B cell (primary cell): Measurements from ENCODE around the gene ABHD14A. TPM values are rescaled to one million over a fixed set of nuclear protein-coding genes. Genes with fewer than 3 reads are reported as not detected.

Experiments used
- ATAC-seq: fragments of 200-7000 bp; cut with Tn5 transposase; one replicate; pipeline ENCODE4 v1.10.0; 2021; ENCODE audit warnings: low read depth, mild to moderate bottlenecking, moderate number of reproducible peaks, moderate library complexity
- CTCF ChIA-PET: fragments of 350-600 bp; sonication (Branson Sonifier 250); formaldehyde crosslinking; loops from one replicate; lab custom pipeline; 2021; ENCODE audit warnings: antibody characterized with exemption, inconsistent platforms; lab: Charles Lee
- POLR2A ChIA-PET: fragments of 350-600 bp; sonication (Branson Sonifier 250); formaldehyde crosslinking; loops from one replicate; lab custom pipeline; 2021; ENCODE audit warnings: antibody characterized with exemption; lab: Charles Lee
- DNase-seq: peaks from one replicate; pipeline ENCODE4 v3.0.0; 2013
- H2AFZ ChIP-seq: 2 replicates; pipeline ENCODE4 v1.6.1; 2012; ENCODE audit warnings: mild to moderate bottlenecking, low read depth, low read length; ENCODE audit not compliant: insufficient read depth, poor library complexity, severe bottlenecking
- H3K27ac ChIP-seq, 2 donors: 1 replicate in 1 of 2; 2 replicates in 1 of 2; pipeline ENCODE4 v1.5.1; 2012 to 2013; ENCODE audit warnings: low read length in 2 of 2, mild to moderate bottlenecking in 2 of 2, moderate library complexity in 1 of 2
- H3K27me3 ChIP-seq, 4 experiments: fragments of 200-600 bp in 1 of 4; sonication (generic) in 1 of 4; replicated peaks in 1 of 4; 1 replicate in 2 of 4; 2 replicates in 2 of 4; pipeline versions ENCODE4 v1.6.1 to v1.7.0; 2013 to 2016; ENCODE audit warnings: low read length in 3 of 4, mild to moderate bottlenecking in 2 of 4, mixed read lengths in 1 of 4, moderate library complexity in 1 of 4; ENCODE audit not compliant: insufficient read depth in 4 of 4, control insufficient read depth in 3 of 4; ENCODE audit errors: control extremely low read depth in 1 of 4
- H3K36me3 ChIP-seq, 2 experiments: replicated peaks in 1 of 2; 1 replicate in 1 of 2; 2 replicates in 1 of 2; pipeline versions ENCODE4 v1.6.1 to v1.7.1; 2013; ENCODE audit warnings: low read length in 1 of 2; ENCODE audit not compliant: insufficient read depth in 2 of 2, control insufficient read depth in 1 of 2; ENCODE audit errors: control extremely low read depth in 1 of 2, extremely low read depth in 1 of 2
- H3K4me1 ChIP-seq, 2 donors: fragments of 200-600 bp in 1 of 2; sonication (generic) in 1 of 2; 1 replicate in 1 of 2; 2 replicates in 1 of 2; pipeline versions ENCODE4 v1.5.1 to v1.6.1; 2013 to 2017; ENCODE audit warnings: low read length in 2 of 2; ENCODE audit not compliant: control insufficient read depth in 2 of 2, insufficient read depth in 2 of 2
- H3K4me2 ChIP-seq: replicated peaks from 2 replicates; pipeline ENCODE3; 2012; ENCODE audit warnings: mild to moderate bottlenecking, low read depth, low read length; ENCODE audit not compliant: poor library complexity, severe bottlenecking
- H3K4me3 ChIP-seq, 5 experiments: fragments of 200-600 bp in 1 of 5; sonication (generic) in 1 of 5; 1 replicate in 3 of 5; 2 replicates in 2 of 5; pipeline versions ENCODE4 v1.5.1 to v1.7.0; 2011 to 2016; ENCODE audit warnings: low read length in 4 of 5, mild to moderate bottlenecking in 4 of 5, low read depth in 2 of 5, control low read depth in 1 of 5, moderate library complexity in 1 of 5; ENCODE audit not compliant: insufficient read depth in 1 of 5; ENCODE audit errors: control extremely low read depth in 1 of 5, extremely low read depth in 1 of 5
- H3K79me2 ChIP-seq: fragments of 200-600 bp; sonication (generic); one replicate; pipeline ENCODE4 v1.6.0; 2016; ENCODE audit warnings: low read length; ENCODE audit not compliant: control insufficient read depth, insufficient read depth
- H3K9ac ChIP-seq: fragments of 200-600 bp; sonication (generic); 2 replicates; pipeline ENCODE4 v1.6.1; 2017; ENCODE audit warnings: mild to moderate bottlenecking, low read length, moderate library complexity
- H3K9me3 ChIP-seq, 3 donors: one replicate each; pipeline versions ENCODE4 v1.6.1 to v1.7.1; 2013; ENCODE audit warnings: low read length in 2 of 3; ENCODE audit not compliant: control insufficient read depth in 2 of 3, insufficient read depth in 1 of 3; ENCODE audit errors: control extremely low read depth in 1 of 3
- H4K20me1 ChIP-seq: 2 replicates; pipeline ENCODE4 v1.6.0; 2012; ENCODE audit warnings: mild to moderate bottlenecking, low read length; ENCODE audit not compliant: insufficient read depth, control insufficient read depth, poor library complexity, severe bottlenecking
- H3K27ac Mint-ChIP-seq: one replicate; pipeline ENCODE4 v1.8.0; 2021; ENCODE audit warnings: mixed read lengths
- H3K27me3 Mint-ChIP-seq: one replicate; pipeline ENCODE4 v1.8.0; 2021; ENCODE audit warnings: mixed read lengths
- H3K4me1 Mint-ChIP-seq: one replicate; pipeline ENCODE4 v1.8.0; 2021; ENCODE audit warnings: mixed read lengths
- H3K4me3 Mint-ChIP-seq: one replicate; pipeline ENCODE4 v1.8.0; 2021; ENCODE audit warnings: mixed read lengths
- H3K9me3 Mint-ChIP-seq: one replicate; pipeline ENCODE4 v1.8.0; 2022; ENCODE audit warnings: mixed read lengths; ENCODE audit not compliant: insufficient read depth
- CTCF ChIP-seq: fragments of 200-600 bp; IDR thresholded peaks from one replicate; pipeline ENCODE4 v1.8.0; 2022; ENCODE audit warnings: antibody characterized with exemption, mild to moderate bottlenecking
- EZH2 ChIP-seq: IDR thresholded peaks from 2 replicates; pipeline ENCODE4 v1.6.1; 2012; ENCODE audit warnings: borderline replicate concordance, low read depth, mild to moderate bottlenecking, moderate library complexity, low read length; ENCODE audit not compliant: insufficient read depth, poor library complexity, severe bottlenecking
- WGBS: methylation state at CpG from one replicate; pipeline ENCODE4 v1.1.5; 2013; ENCODE audit warnings: missing lambda C conversion rate; ENCODE audit not compliant: insufficient coverage; 5-methylcytosine and 5-hydroxymethylcytosine counted together
- intact Hi-C: fragments of 100-400 bp; cut with micrococcal nuclease; formaldehyde crosslinking; loops from one replicate; pipeline ENCODE4 v1.10.0; 2022
- polyA plus RNA-seq: library from polyadenylated mRNA; depleted of rRNA; stranded (reverse); fragments of >200 nt; gene quantifications from 2 replicates; pipeline ENCODE4 v1.2.3, GENCODE V29; 2012
- total RNA-seq, 2 donors: library from RNA; stranded (reverse); fragments of 120-200 nt in 1 of 2; gene quantifications; 1 replicate in 1 of 2; 2 replicates in 1 of 2; pipeline versions ENCODE4 v1.2.3 to v1.2.4, GENCODE V29; 2013 to 2022

ABHD14A gene
- total and polyA plus RNA-seq, 2 donors (not counting 1 experiment from before 2014, with no cell fraction given) = 11.9 to 28.8 TPM

DNA sequence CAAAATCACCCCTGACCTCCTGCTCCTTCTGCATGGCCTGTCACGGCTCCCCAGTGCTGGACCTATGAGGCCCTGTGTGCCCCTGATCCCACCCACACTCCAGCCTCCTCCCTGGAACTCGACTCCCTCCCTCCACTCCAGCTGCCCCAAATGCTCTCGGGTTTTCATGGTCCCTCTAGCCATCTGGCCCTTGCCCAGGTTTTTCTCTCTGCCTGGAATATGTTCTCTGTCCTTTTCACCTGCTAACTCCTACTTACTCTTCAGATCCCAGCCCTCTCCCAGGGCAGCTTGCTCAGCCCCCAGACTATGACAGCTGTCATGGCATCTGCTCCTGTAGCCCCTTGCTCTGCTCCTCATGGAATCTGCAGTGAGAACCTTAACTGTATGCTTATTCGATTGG is 51.2 kb downstream of the ABHD14A start:
- H3K4me1 Mint-ChIP-seq = peaks cover 23% of the 10 kb centered on the region
- POLR2A ChIA-PET = no interaction called here
- Histone ChIP-seq H3K36me3 (no peaks in the 10 kb centered on the region), H3K4me1 (peaks cover 10 to 14% of the 10 kb centered on the region in 2 donors), H3K4me2 (no peak overlapping the region), H3K27me3 (no peaks in the 10 kb centered on the region), H4K20me1 (no peaks in the 10 kb centered on the region), H3K9me3 (no peaks in the 10 kb centered on the region), H3K27ac (no peak overlapping the region), H3K79me2 (no peaks in the 10 kb centered on the region), H2AFZ (no peak overlapping the region), H3K4me3 (no peak overlapping the region), H3K9ac (no peak overlapping the region)
- H3K4me3 Mint-ChIP-seq = no peak overlapping the region
- intact Hi-C loops = no loop called here
- H3K9me3 Mint-ChIP-seq = no peaks in the 10 kb centered on the region
- 83% methylated on average over 4 of the region's 4 CpGs for WGBS
- TF ChIP-seq CTCF = no peak
- no peak for TF ChIP-seq EZH2
- no peak for DNase-seq
- ATAC-seq = no peak
- CTCF ChIA-PET = no interaction called here
- H3K27me3 Mint-ChIP-seq = peaks cover 4% of the 10 kb centered on the region
- H3K27ac Mint-ChIP-seq = no peak overlapping the region

GRCh38 chr3:52028572-52028971 is 53.7 kb downstream of the ABHD14A start:
- Mint-ChIP-seq H3K27ac (no peak overlapping the region), H3K9me3 (no peaks in the 10 kb centered on the region), H3K4me3 (no peak overlapping the region), H3K27me3 (peaks cover 4% of the 10 kb centered on the region), H3K4me1 (peaks cover 13% of the 10 kb centered on the region)
- no peak overlapping the region for H2AFZ ChIP-seq
- DNase-seq = no peak
- 96% methylated on average over 9 of the region's 12 CpGs for WGBS
- no peak overlapping the region for H3K27ac ChIP-seq
- no peaks in the 10 kb centered on the region for H3K36me3 ChIP-seq
- no peak overlapping the region for H3K4me3 ChIP-seq
- H3K4me2 ChIP-seq = no peak overlapping the region
- ChIA-PET POLR2A (no interaction called here), CTCF (no interaction called here)
- intact Hi-C loops = no loop called here
- no peaks in the 10 kb centered on the region for H3K27me3 ChIP-seq
- no peaks in the 10 kb centered on the region for H3K9me3 ChIP-seq
- no peak overlapping the region for H3K9ac ChIP-seq
- H3K4me1 ChIP-seq = peaks cover 9% of the 10 kb centered on the region in 2 donors
- TF ChIP-seq EZH2 = no peak
- TF ChIP-seq CTCF = no peak
- H4K20me1 ChIP-seq = no peaks in the 10 kb centered on the region
- no peaks in the 10 kb centered on the region for H3K79me2 ChIP-seq
- no peak for ATAC-seq
